PC-3 (cell line): ENCODE data around the gene NMNAT2.

Experiments used
- CTCF ChIP-seq: fragments of 300-600 bp; sonication (generic); conservative IDR thresholded peaks from 2 replicates; pipeline ENCODE4 v1.5.1; 2017; ENCODE audit warnings: antibody characterized with exemption, low read depth, mild to moderate bottlenecking, low read length
- EZH2 ChIP-seq: fragments of 300-600 bp; sonication (generic); IDR thresholded peaks from one replicate; pipeline ENCODE4 v1.6.1; 2017; ENCODE audit warnings: antibody characterized with exemption, mild to moderate bottlenecking, low read length; ENCODE audit not compliant: unreplicated experiment
- EZH2phosphoT487 ChIP-seq: fragments of 300-600 bp; sonication (generic); IDR thresholded peaks from 2 replicates; pipeline ENCODE4 v1.6.1; 2018; ENCODE audit warnings: mild to moderate bottlenecking, antibody characterized with exemption, low read length, borderline replicate concordance

- TF ChIP-seq EZH2phosphoT487 (no peak), CTCF (no peak), EZH2 (no peak)
Observed at GRCh38 chr1:183291216-183291762, 126.9 kb downstream of the NMNAT2 start.
